Suprapubic skin (tissue), 4 donors: ENCODE data around the gene EIF3B. TPM values are rescaled to one million over a fixed set of nuclear protein-coding genes. Genes with fewer than 3 reads are reported as not detected.
A peak's percentile ranks its signal among the peaks of the same experiment; 100 is the strongest.

Experiments
- DNase-seq, 2 donors: peaks; one replicate each; pipeline ENCODE4 v3.0.0-alpha.2; 2019; ENCODE audit warnings: low spot score in 2 of 2
- H3K27ac ChIP-seq: fragments of 200-600 bp; sonication (generic); one replicate; pipeline ENCODE4 v1.5.1; 2019
- H3K27me3 ChIP-seq: fragments of 200-600 bp; sonication (generic); one replicate; pipeline ENCODE4 v1.5.1; 2019
- H3K36me3 ChIP-seq: fragments of 200-600 bp; sonication (generic); one replicate; pipeline ENCODE4 v1.5.1; 2019
- H3K4me1 ChIP-seq: fragments of 200-600 bp; sonication (generic); one replicate; pipeline ENCODE4 v1.5.1; 2019
- H3K4me3 ChIP-seq: fragments of 200-600 bp; sonication (generic); one replicate; pipeline ENCODE4 v1.5.1; 2019; ENCODE audit warnings: mild to moderate bottlenecking
- H3K9me3 ChIP-seq: fragments of 200-600 bp; sonication (generic); one replicate; pipeline ENCODE4 v1.5.1; 2019
- EP300 ChIP-seq: sonication (generic); formaldehyde crosslinking; IDR thresholded peaks from one replicate; pipeline ENCODE4 v1.6.1; 2017; ENCODE audit warnings: antibody characterized with exemption
- POLR2A ChIP-seq, 2 donors: fragments of 450-650 bp; IDR thresholded peaks; one replicate each; pipeline ENCODE4 v1.6.1; 2017; ENCODE audit warnings: antibody characterized with exemption in 2 of 2, mild to moderate bottlenecking in 2 of 2, moderate library complexity in 2 of 2
- POLR2AphosphoS5 ChIP-seq, 3 donors: sonication (generic); formaldehyde crosslinking; IDR thresholded peaks; one replicate each; pipeline ENCODE4 v1.6.1; 2017; ENCODE audit warnings: antibody characterized with exemption in 3 of 3
- WGBS: methylation state at CpG from one replicate; pipeline ENCODE4 v1.1.5; 2018; 5-methylcytosine and 5-hydroxymethylcytosine counted together
- total RNA-seq, 4 donors: library from RNA; depleted of rRNA; stranded (reverse); fragments of >200 nt; gene quantifications; one replicate each; pipeline ENCODE4 v1.1.0, GENCODE V29; 2016
- TF ChIP-seq, protein P1 (sequence below), 2 donors: fragments of 200-600 bp in 1 of 2; fragments of 450-650 bp in 1 of 2; sonication (generic) in 1 of 2; IDR thresholded peaks; one replicate each; pipeline ENCODE4 v1.5.1; 2016 to 2019; ENCODE audit warnings: antibody characterized with exemption in 2 of 2, mild to moderate bottlenecking in 1 of 2, moderate library complexity in 1 of 2

The EIF3B gene
- total RNA-seq, 4 donors from 2014 or later = 136 to 158 (median 139) TPM

DNA sequence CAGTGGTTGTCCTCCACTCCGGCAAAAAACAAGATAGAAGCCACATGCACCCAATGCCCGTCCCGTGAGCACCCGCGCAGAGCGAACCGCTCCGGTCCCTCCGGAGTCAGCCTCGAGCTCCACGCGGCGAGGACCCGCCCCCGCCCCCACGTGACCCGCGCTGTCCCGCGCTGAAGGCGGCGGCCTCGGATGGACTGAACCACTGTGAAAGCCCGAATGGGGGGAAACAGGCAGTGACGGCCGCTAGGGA is 766 bp upstream of the EIF3B start:
- H3K9me3 ChIP-seq = no peaks in the 10 kb centered on the region
- H3K36me3 ChIP-seq = no peaks in the 10 kb centered on the region
- DNase-seq = peak; percentile 94 to 95
- H3K4me1 ChIP-seq = peaks cover 45% of the 10 kb centered on the region
- H3K27ac ChIP-seq = peak overlapping the region; percentile 99
- peak in 1 of 3 donors; percentile 68 for TF ChIP-seq POLR2AphosphoS5 (IDR thresholded peaks at IDR 0.05)
- TF ChIP-seq POLR2A (IDR thresholded peaks at IDR 0.05) = peak in 1 of 2 donors; percentile 8
- TF ChIP-seq, protein P1, sequence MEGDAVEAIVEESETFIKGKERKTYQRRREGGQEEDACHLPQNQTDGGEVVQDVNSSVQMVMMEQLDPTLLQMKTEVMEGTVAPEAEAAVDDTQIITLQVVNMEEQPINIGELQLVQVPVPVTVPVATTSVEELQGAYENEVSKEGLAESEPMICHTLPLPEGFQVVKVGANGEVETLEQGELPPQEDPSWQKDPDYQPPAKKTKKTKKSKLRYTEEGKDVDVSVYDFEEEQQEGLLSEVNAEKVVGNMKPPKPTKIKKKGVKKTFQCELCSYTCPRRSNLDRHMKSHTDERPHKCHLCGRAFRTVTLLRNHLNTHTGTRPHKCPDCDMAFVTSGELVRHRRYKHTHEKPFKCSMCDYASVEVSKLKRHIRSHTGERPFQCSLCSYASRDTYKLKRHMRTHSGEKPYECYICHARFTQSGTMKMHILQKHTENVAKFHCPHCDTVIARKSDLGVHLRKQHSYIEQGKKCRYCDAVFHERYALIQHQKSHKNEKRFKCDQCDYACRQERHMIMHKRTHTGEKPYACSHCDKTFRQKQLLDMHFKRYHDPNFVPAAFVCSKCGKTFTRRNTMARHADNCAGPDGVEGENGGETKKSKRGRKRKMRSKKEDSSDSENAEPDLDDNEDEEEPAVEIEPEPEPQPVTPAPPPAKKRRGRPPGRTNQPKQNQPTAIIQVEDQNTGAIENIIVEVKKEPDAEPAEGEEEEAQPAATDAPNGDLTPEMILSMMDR (IDR thresholded peaks at IDR 0.05) = no peak
- TF ChIP-seq EP300 = no peak
- WGBS = 0% methylated on average over 7 of the region's 26 CpGs
- H3K4me3 ChIP-seq = peak overlapping the region; percentile 99
- H3K27me3 ChIP-seq = no peaks in the 10 kb centered on the region

DNA sequence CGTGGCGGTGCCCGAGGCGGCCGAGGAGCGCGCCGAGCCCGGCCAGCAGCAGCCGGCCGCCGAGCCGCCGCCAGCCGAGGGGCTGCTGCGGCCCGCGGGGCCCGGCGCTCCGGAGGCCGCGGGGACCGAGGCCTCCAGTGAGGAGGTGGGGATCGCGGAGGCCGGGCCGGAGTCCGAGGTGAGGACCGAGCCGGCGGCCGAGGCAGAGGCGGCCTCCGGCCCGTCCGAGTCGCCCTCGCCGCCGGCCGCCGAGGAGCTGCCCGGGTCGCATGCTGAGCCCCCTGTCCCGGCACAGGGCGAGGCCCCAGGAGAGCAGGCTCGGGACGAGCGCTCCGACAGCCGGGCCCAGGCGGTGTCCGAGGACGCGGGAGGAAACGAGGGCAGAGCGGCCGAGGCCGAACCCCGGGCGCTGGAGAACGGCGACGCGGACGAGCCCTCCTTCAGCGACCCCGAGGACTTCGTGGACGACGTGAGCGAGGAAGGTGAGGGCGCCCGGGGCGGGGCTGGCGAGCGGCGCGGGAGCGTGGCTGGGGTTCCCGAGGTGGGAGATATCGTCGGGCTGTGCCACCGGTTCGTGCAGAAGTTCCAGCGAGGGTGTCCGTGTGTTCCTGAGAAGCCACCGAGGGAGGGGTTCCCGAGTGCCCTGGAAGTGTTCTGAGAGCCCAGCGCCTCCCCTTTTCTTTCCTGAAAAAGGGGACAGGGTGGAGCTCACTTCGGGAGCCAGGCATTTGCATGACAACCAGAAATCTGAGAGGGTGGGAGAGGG is 495 bp downstream of the EIF3B start:
- DNase-seq = no peak
- 0% methylated on average over 8 of the region's 92 CpGs for WGBS
- Histone ChIP-seq H3K27me3 (no peaks in the 10 kb centered on the region), H3K9me3 (no peaks in the 10 kb centered on the region), H3K27ac (peak overlapping the region; percentile 99), H3K36me3 (no peaks in the 10 kb centered on the region), H3K4me1 (peaks cover 53% of the 10 kb centered on the region), H3K4me3 (peak overlapping the region; percentile 99)
- TF ChIP-seq, protein P1 (IDR thresholded peaks at IDR 0.05) = no peak
- no peak for TF ChIP-seq POLR2AphosphoS5 (IDR thresholded peaks at IDR 0.05)
- no peak for TF ChIP-seq EP300
- no peak for TF ChIP-seq POLR2A (IDR thresholded peaks at IDR 0.05)

DNA sequence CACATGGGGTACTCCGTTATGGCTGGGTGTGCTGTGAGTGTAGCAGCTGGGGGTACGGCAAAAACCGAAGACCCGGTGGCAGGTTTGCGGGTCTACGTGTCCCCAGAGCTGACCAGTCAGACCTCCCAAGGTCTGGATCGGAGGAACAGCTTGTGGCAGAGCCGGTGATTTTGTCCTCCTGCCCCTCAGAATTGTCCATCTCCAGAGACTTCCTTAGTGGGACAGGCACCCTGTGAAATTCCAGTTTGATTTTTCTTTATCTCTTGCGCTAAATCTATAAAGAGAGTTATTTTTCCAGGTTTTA is 1.0 kb downstream of the EIF3B start:
- no peaks in the 10 kb centered on the region for H3K9me3 ChIP-seq
- TF ChIP-seq EP300 (no peak), POLR2AphosphoS5 (IDR thresholded peaks at IDR 0.05) (no peak), POLR2A (IDR thresholded peaks at IDR 0.05) (no peak)
- TF ChIP-seq, protein P1 (IDR thresholded peaks at IDR 0.05) = no peak
- DNase-seq = no peak

DNA sequence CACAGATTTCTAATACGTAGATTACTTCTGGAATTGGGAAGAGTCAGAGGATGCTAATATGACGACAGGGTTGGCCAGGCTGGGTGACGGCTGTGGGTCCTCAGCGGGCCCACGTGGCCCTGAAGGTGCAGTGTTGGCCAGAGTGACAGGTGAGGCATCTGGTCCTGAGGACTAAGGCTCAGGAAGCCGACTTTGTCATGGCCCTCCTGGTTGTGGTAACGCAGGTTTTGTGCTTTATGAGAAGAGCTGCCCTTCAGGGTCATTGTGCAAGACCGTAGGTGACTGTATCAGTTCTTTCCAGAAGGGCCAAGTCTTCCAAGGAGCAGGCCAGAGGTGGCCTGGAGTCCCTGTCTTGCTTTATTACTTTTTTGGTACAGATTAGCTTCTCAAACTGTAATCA is 2.5 kb downstream of the EIF3B start:
- DNase-seq = no peak
- no peaks in the 10 kb centered on the region for H3K27me3 ChIP-seq
- WGBS = 73% methylated on average over 8 of the region's 8 CpGs
- H3K36me3 ChIP-seq = peaks cover 15% of the 10 kb centered on the region
- TF ChIP-seq, protein P1 (IDR thresholded peaks at IDR 0.05) = no peak
- no peak for TF ChIP-seq EP300
- TF ChIP-seq POLR2A (IDR thresholded peaks at IDR 0.05) = no peak
- TF ChIP-seq POLR2AphosphoS5 (IDR thresholded peaks at IDR 0.05) = no peak
- H3K4me1 ChIP-seq = peaks cover 66% of the 10 kb centered on the region
- no peaks in the 10 kb centered on the region for H3K9me3 ChIP-seq
- no peak overlapping the region for H3K27ac ChIP-seq
- peak overlapping the region; percentile 99 for H3K4me3 ChIP-seq

More for the DNA sequence above, 1.0 kb downstream of the EIF3B start:
- WGBS = 6% methylated on average over 4 of the region's 9 CpGs
- Histone ChIP-seq H3K27me3 (no peaks in the 10 kb centered on the region), H3K36me3 (no peaks in the 10 kb centered on the region), H3K4me1 (peaks cover 58% of the 10 kb centered on the region), H3K4me3 (peak overlapping the region; percentile 99), H3K27ac (no peak overlapping the region)

DNA sequence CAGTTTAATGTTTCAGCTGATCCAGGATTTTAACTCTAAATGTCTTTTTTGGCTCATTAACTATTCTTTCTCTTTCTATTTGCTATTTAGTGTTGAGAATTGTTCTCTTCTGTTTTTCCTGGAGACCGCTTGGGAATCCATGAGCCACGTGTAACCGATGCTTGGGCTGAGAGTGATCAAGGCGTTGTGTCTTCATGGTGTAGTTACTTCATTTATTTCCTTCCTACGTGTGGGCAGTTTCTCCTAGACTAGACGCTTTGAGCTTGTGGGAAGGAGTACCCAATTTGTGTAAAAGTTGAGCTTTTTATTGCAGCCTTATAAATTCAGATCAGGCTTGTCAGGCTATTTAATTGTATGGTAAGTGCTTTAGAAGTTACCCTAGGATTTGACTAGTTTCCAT is 2.9 kb downstream of the EIF3B start:
- H3K4me3 ChIP-seq = peak overlapping the region; percentile 99
- peaks cover 66% of the 10 kb centered on the region for H3K4me1 ChIP-seq
- H3K9me3 ChIP-seq = no peaks in the 10 kb centered on the region
- TF ChIP-seq, protein P1 (IDR thresholded peaks at IDR 0.05) = no peak
- no peak for TF ChIP-seq POLR2A (IDR thresholded peaks at IDR 0.05)
- no peak for TF ChIP-seq EP300
- TF ChIP-seq POLR2AphosphoS5 (IDR thresholded peaks at IDR 0.05) = no peak
- 66% methylated on average over 6 of the region's 6 CpGs for WGBS
- H3K27ac ChIP-seq = no peak overlapping the region
- H3K36me3 ChIP-seq = peaks cover 19% of the 10 kb centered on the region
- no peak for DNase-seq
- H3K27me3 ChIP-seq = no peaks in the 10 kb centered on the region
